HAP-1 (cell line): ENCODE measurements around the gene EYS.

ENCODE experiments used
- DNase-seq, 2 experiments: peaks; one replicate each; pipeline ENCODE4 v3.0.0-alpha.2; 2016 to 2020; ENCODE audit warnings: low spot score in 2 of 2
- H3K27me3 ChIP-seq: fragments of 250-450 bp; sonication (Bioruptor Pico); 2 replicates; pipeline ENCODE4 v1.5.1; 2020; ENCODE audit warnings: low read depth, mild to moderate bottlenecking, moderate library complexity
- H3K36me3 ChIP-seq: fragments of 250-450 bp; sonication (Bioruptor Pico); replicated peaks from 2 replicates; pipeline ENCODE4 v1.5.1; 2020; ENCODE audit warnings: mild to moderate bottlenecking
- H3K4me1 ChIP-seq: fragments of 250-450 bp; sonication (Bioruptor Pico); 2 replicates; pipeline ENCODE4 v1.5.1; 2020; ENCODE audit warnings: mild to moderate bottlenecking
- H3K4me3 ChIP-seq: fragments of 250-450 bp; sonication (Bioruptor Pico); 2 replicates; pipeline ENCODE4 v1.5.1; 2020; ENCODE audit warnings: mild to moderate bottlenecking, moderate library complexity
- H3K9me3 ChIP-seq: fragments of 250-450 bp; sonication (Bioruptor Pico); 2 replicates; pipeline ENCODE4 v1.5.1; 2020; ENCODE audit warnings: mild to moderate bottlenecking, moderate library complexity
- in situ Hi-C: fragments of 300-500 bp; cut with MboI; formaldehyde crosslinking; loops from 3 replicates; pipeline ENCODE4 v1.14.3; 2020; ENCODE audit warnings: low sequenced_read_pairs, inconsistent platforms, mixed read lengths

The EYS gene

GRCh38 chr6:64231928-64232327 is 1475.1 kb downstream of the EYS start:
- Histone ChIP-seq H3K9me3 (no peaks in the 10 kb centered on the region), H3K27me3 (no peaks in the 10 kb centered on the region; the same call in 1 of the 2 replicates), H3K4me3 (no peak overlapping the region), H3K4me1 (no peaks in the 10 kb centered on the region), H3K36me3 (no peaks in the 10 kb centered on the region)
- in situ Hi-C loops = no loop called here
- no peak for DNase-seq

- Histone ChIP-seq H3K9me3 (no peaks in the 10 kb centered on the region), H3K36me3 (no peaks in the 10 kb centered on the region), H3K4me1 (no peaks in the 10 kb centered on the region), H3K27me3 (no peaks in the 10 kb centered on the region; the same call in 1 of the 2 replicates), H3K4me3 (no peak overlapping the region)
- no peak for DNase-seq
- in situ Hi-C loops = no loop called here
Measured at GRCh38 chr6:64230530-64230929, 1476.5 kb downstream of the EYS start.

GRCh38 chr6:64227863-64228262 is 1479.2 kb downstream of the EYS start:
- Histone ChIP-seq H3K36me3 (no peaks in the 10 kb centered on the region), H3K4me1 (no peaks in the 10 kb centered on the region), H3K4me3 (no peak overlapping the region), H3K9me3 (no peaks in the 10 kb centered on the region), H3K27me3 (no peaks in the 10 kb centered on the region; the same call in 1 of the 2 replicates)
- in situ Hi-C loops = no loop called here
- DNase-seq = no peak

GRCh38 chr6:64225503-64225902 is 1481.5 kb downstream of the EYS start:
- no peaks in the 10 kb centered on the region for H3K36me3 ChIP-seq
- H3K4me3 ChIP-seq = no peak overlapping the region
- no peaks in the 10 kb centered on the region; the same call in 1 of the 2 replicates for H3K27me3 ChIP-seq
- DNase-seq = no peak
- H3K4me1 ChIP-seq = no peaks in the 10 kb centered on the region
- in situ Hi-C loops = no loop called here
- H3K9me3 ChIP-seq = no peaks in the 10 kb centered on the region

GRCh38 chr6:64224819-64225218 is 1482.2 kb downstream of the EYS start:
- Histone ChIP-seq H3K4me3 (no peak overlapping the region), H3K27me3 (no peaks in the 10 kb centered on the region; the same call in 1 of the 2 replicates), H3K36me3 (no peaks in the 10 kb centered on the region), H3K4me1 (no peaks in the 10 kb centered on the region), H3K9me3 (no peaks in the 10 kb centered on the region)
- DNase-seq = no peak
- in situ Hi-C loops = no loop called here

- no peak for DNase-seq
- no peaks in the 10 kb centered on the region; the same call in 1 of the 2 replicates for H3K27me3 ChIP-seq
- no peaks in the 10 kb centered on the region for H3K4me1 ChIP-seq
- no peak overlapping the region for H3K4me3 ChIP-seq
- no peaks in the 10 kb centered on the region for H3K9me3 ChIP-seq
- in situ Hi-C loops = no loop called here
- no peaks in the 10 kb centered on the region for H3K36me3 ChIP-seq
Measured at GRCh38 chr6:64221776-64222175, 1485.2 kb downstream of the EYS start.

GRCh38 chr6:64220801-64221200 is 1486.2 kb downstream of the EYS start:
- H3K36me3 ChIP-seq = no peaks in the 10 kb centered on the region
- H3K4me3 ChIP-seq = no peak overlapping the region
- in situ Hi-C loops = no loop called here
- no peaks in the 10 kb centered on the region for H3K9me3 ChIP-seq
- no peaks in the 10 kb centered on the region for H3K27me3 ChIP-seq
- no peaks in the 10 kb centered on the region for H3K4me1 ChIP-seq
- no peak for DNase-seq

GRCh38 chr6:64217721-64218620 is 1489.1 kb downstream of the EYS start:
- Histone ChIP-seq H3K9me3 (no peaks in the 10 kb centered on the region), H3K4me1 (no peaks in the 10 kb centered on the region), H3K4me3 (no peak overlapping the region), H3K27me3 (no peaks in the 10 kb centered on the region), H3K36me3 (no peaks in the 10 kb centered on the region)
- no peak for DNase-seq
- in situ Hi-C loops = no loop called here

GRCh38 chr6:64214373-64214772 is 1492.7 kb downstream of the EYS start:
- H3K27me3 ChIP-seq = no peaks in the 10 kb centered on the region
- no peaks in the 10 kb centered on the region for H3K4me1 ChIP-seq
- DNase-seq = no peak
- no peaks in the 10 kb centered on the region for H3K9me3 ChIP-seq
- H3K4me3 ChIP-seq = no peak overlapping the region
- no peaks in the 10 kb centered on the region for H3K36me3 ChIP-seq
- in situ Hi-C loops = no loop called here

GRCh38 chr6:64213697-64214096 is 1493.3 kb downstream of the EYS start:
- Histone ChIP-seq H3K4me1 (no peaks in the 10 kb centered on the region), H3K36me3 (no peaks in the 10 kb centered on the region), H3K4me3 (no peak overlapping the region), H3K9me3 (no peaks in the 10 kb centered on the region), H3K27me3 (no peaks in the 10 kb centered on the region)
- peak in 1 of 2 experiments; percentile 46 for DNase-seq
- in situ Hi-C loops = no loop called here

GRCh38 chr6:64197246-64197645 is 1509.8 kb downstream of the EYS start:
- Histone ChIP-seq H3K4me3 (no peak overlapping the region), H3K27me3 (no peaks in the 10 kb centered on the region), H3K4me1 (no peaks in the 10 kb centered on the region), H3K9me3 (no peaks in the 10 kb centered on the region), H3K36me3 (no peaks in the 10 kb centered on the region)
- in situ Hi-C loops = no loop called here
- no peak for DNase-seq

- no peaks in the 10 kb centered on the region for H3K27me3 ChIP-seq
- H3K36me3 ChIP-seq = no peaks in the 10 kb centered on the region
- no peak for DNase-seq
- no peaks in the 10 kb centered on the region for H3K4me1 ChIP-seq
- H3K9me3 ChIP-seq = no peaks in the 10 kb centered on the region
- no peak overlapping the region for H3K4me3 ChIP-seq
- in situ Hi-C loops = no loop called here
Measured at GRCh38 chr6:64186592-64186991, 1520.4 kb downstream of the EYS start.

GRCh38 chr6:64185621-64186020 is 1521.4 kb downstream of the EYS start:
- Histone ChIP-seq H3K4me1 (no peaks in the 10 kb centered on the region), H3K36me3 (no peaks in the 10 kb centered on the region), H3K4me3 (no peak overlapping the region), H3K27me3 (no peaks in the 10 kb centered on the region), H3K9me3 (no peaks in the 10 kb centered on the region)
- no peak for DNase-seq
- in situ Hi-C loops = no loop called here

GRCh38 chr6:64175296-64175695 is 1531.7 kb downstream of the EYS start:
- Histone ChIP-seq H3K4me1 (no peaks in the 10 kb centered on the region), H3K4me3 (no peak overlapping the region), H3K27me3 (no peaks in the 10 kb centered on the region), H3K36me3 (no peaks in the 10 kb centered on the region), H3K9me3 (no peaks in the 10 kb centered on the region)
- DNase-seq = no peak
- in situ Hi-C loops = no loop called here
